ENCODE results near the gene RTP3. TPM values are rescaled to one million over a fixed set of nuclear protein-coding genes. Genes with fewer than 3 reads are reported as not detected.

Gene RTP3
- total RNA-seq (2021; ENCODE audit: unreplicated experiment) (not detected), Bru-seq, nascent RNA (not detected), BruChase-seq, experiment 1, labeled RNA remaining after a 6-hour chase (not detected), BruChase-seq, experiment 2, labeled RNA remaining after a 2-hour chase (not detected)
- not detected in 2 replicates for polyA plus RNA-seq (2012)
- long read RNA-seq = 0 reads

GRCh38 chr3:46497556-46498265 lies at the start of gene RTP3:
RTP3 (plus strand) TSS chr3:46497976; CDS start chr3:46498063, 87 bp downstream.
- intact Hi-C loops (cut with micrococcal nuclease) = loop anchor here (2.0 kb wide), 1 partner anchor 61 kb away; no protein-coding TSS in a partner anchor
- Histone ChIP-seq H3K79me2 (ENCODE audit: insufficient read depth, low read length) (no peaks in the 10 kb centered on the region), H3K9me3 (ENCODE audit: control insufficient read depth in 1 of 2, insufficient read depth in 1 of 2, low read depth in 1 of 2, low read length in 2 of 2) (no peaks in the 10 kb centered on the region), H3K4me1 (ENCODE audit: control insufficient read depth in 1 of 2, insufficient read depth in 2 of 2, low read length in 2 of 2) (no peaks in the 10 kb centered on the region), H3K27me3 (ENCODE audit: insufficient read depth, low read length) (no peaks in the 10 kb centered on the region), H3K9me2 (ENCODE audit: insufficient read depth) (no peaks in the 10 kb centered on the region), H3K36me3 (ENCODE audit: control insufficient read depth in 1 of 2, insufficient read depth in 2 of 2, low read length in 2 of 2) (no peaks in the 10 kb centered on the region), H2AFZ (ENCODE audit: low read depth, low read length, poor library complexity, severe bottlenecking) (peak within 1 kb of the TSS; percentile 27), H3K27ac (ENCODE audit: low read depth, low read length) (no peak within 1 kb of the TSS), H3K4me3 (replicated peaks in 1 of 2; ENCODE audit: low read depth in 1 of 2, low read length in 2 of 2) (no peak within 1 kb of the TSS), H4K20me1 (ENCODE audit: insufficient read depth) (no peaks in the 10 kb centered on the region), H3K4me2 (ENCODE audit: low read length) (no peak within 1 kb of the TSS), H3K9ac (ENCODE audit: low read length) (no peak within 1 kb of the TSS)
- ChIA-PET POLR2A (interaction anchor here (0.6 kb wide), 1 partner anchor 132 kb away, joined by 3 read pairs; no protein-coding TSS in a partner anchor), CTCF (interaction anchor here (2.0 to 4.5 kb wide), 2 partner anchors 9 to 61 kb away, joined by 9 to 23 read pairs; no protein-coding TSS in a partner anchor), RAD21 (ENCODE audit: low non-redundant PET in 1 of 2, low total read pairs in 2 of 2, uncharacterized antibody in 2 of 2, unreplicated experiment in 2 of 2) (no interaction called here)
- DNase-seq (ENCODE audit: low read depth, low spot score) (no peak), ATAC-seq (no peak)
- BruUV-seq (replicated peaks) = no TSS peak
- TF ChIP-seq ZFX (IDR thresholded peaks at IDR 0.05) (no peak), SRF (IDR thresholded peaks at IDR 0.05; ENCODE audit: low read depth) (no peak), MAX (IDR thresholded peaks at IDR 0.05) (no peak), RAD21 (IDR thresholded peaks at IDR 0.05; ENCODE audit: low read depth) (no peak), CEBPB (IDR thresholded peaks at IDR 0.05; ENCODE audit: low read depth) (no peak), ELF1 (IDR thresholded peaks at IDR 0.05; ENCODE audit: borderline replicate concordance, low read depth) (no peak), CTCF (IDR thresholded peaks at IDR 0.05 in 2 of 3, conservative IDR thresholded peaks at IDR 0.05 in 1 of 3; ENCODE audit: borderline replicate concordance in 1 of 3, insufficient read depth in 1 of 3, low read depth in 2 of 3, low read length in 2 of 3) (no peak), ZNF274 (IDR thresholded peaks at IDR 0.05; ENCODE audit: low read depth, low read length) (no peak), SP1 (IDR thresholded peaks at IDR 0.05; ENCODE audit: low read depth) (no peak), TCF7L2 (IDR thresholded peaks at IDR 0.05; ENCODE audit: borderline replicate concordance, extremely low read depth, insufficient read depth, insufficient read length) (no peak), ZBTB33 (IDR thresholded peaks at IDR 0.05; ENCODE audit: extremely low read depth, insufficient replicate concordance, low read length) (no peak), EZH2phosphoT487 (IDR thresholded peaks at IDR 0.05; ENCODE audit: borderline replicate concordance) (no peak), YY1 (IDR thresholded peaks at IDR 0.05; ENCODE audit: extremely low read depth, insufficient replicate concordance, low read depth, low read length) (no peak), ATF3 (IDR thresholded peaks at IDR 0.05) (no peak), EZH2 (IDR thresholded peaks at IDR 0.05) (no peak), CBX3 (IDR thresholded peaks at IDR 0.05; ENCODE audit: low read depth) (no peak), SIN3A (IDR thresholded peaks at IDR 0.05; ENCODE audit: low read depth) (no peak), JUND (IDR thresholded peaks at IDR 0.05) (no peak), REST (IDR thresholded peaks at IDR 0.05; ENCODE audit: low read depth) (no peak)
